ENCODE results near the gene SCAP.

DNA sequence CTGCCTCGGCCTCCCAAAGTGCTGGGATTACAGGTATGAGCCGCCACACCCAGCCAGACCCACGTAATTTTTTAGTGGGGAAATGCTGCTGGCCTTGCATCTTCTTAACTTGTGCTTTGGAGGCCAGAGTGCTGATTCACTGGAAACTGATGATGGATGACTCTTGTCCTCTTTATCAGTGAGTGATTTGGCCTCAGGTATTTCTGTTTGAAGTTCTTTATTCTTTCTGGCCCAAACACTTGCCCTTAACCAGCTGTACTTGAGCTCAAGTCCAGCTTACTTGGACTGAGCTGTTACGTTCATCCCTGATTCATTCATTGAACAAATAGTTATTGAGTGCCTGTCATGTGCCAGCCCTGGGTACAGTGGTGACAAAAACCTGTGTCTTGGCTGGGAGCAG, 90.7 kb downstream of the SCAP start:
- TF ChIP-seq, protein P1, sequence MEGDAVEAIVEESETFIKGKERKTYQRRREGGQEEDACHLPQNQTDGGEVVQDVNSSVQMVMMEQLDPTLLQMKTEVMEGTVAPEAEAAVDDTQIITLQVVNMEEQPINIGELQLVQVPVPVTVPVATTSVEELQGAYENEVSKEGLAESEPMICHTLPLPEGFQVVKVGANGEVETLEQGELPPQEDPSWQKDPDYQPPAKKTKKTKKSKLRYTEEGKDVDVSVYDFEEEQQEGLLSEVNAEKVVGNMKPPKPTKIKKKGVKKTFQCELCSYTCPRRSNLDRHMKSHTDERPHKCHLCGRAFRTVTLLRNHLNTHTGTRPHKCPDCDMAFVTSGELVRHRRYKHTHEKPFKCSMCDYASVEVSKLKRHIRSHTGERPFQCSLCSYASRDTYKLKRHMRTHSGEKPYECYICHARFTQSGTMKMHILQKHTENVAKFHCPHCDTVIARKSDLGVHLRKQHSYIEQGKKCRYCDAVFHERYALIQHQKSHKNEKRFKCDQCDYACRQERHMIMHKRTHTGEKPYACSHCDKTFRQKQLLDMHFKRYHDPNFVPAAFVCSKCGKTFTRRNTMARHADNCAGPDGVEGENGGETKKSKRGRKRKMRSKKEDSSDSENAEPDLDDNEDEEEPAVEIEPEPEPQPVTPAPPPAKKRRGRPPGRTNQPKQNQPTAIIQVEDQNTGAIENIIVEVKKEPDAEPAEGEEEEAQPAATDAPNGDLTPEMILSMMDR (IDR thresholded peaks at IDR 0.05): no peak
- TF ChIP-seq SIN3A (IDR thresholded peaks at IDR 0.05; ENCODE audit: borderline replicate concordance, low read depth, low read length) (no peak), POLR2AphosphoS5 (IDR thresholded peaks at IDR 0.05; ENCODE audit: low read depth, low read length) (no peak), EZH2phosphoT487 (IDR thresholded peaks at IDR 0.05; ENCODE audit: borderline replicate concordance, low read depth) (no peak), EP300 (IDR thresholded peaks at IDR 0.05; ENCODE audit: borderline replicate concordance in 1 of 2, low read depth in 1 of 2, low read length in 1 of 2) (no peak)

Data from SK-N-SH (cell line).